GM21576 (cell line): ENCODE results near the gene SPATA33.

Source experiments
- ATAC-seq: cut with Tn5 transposase; IDR thresholded peaks from one replicate; pipeline ENCODE4 v1.9.1; 2021; ENCODE audit warnings: mild to moderate bottlenecking, moderate library complexity; ENCODE audit not compliant: unreplicated experiment

The SPATA33 gene

GRCh38 chr16:89657442-89658220 is at the start of gene SPATA33, which contains the start of gene CHMP1A:
Gene SPATA33 (plus strand): TSS chr16:89657836. CDS start chr16:89657912, 76 bp downstream.
Gene CHMP1A (minus strand): TSS chr16:89657708. CDS start chr16:89657588, 120 bp downstream.
- ATAC-seq, result peak; percentile 88

GRCh38 chr16:89607937-89608740 is 49.5 kb upstream of the SPATA33 start:
- no peak for ATAC-seq

- ATAC-seq, result no peak
Measured at GRCh38 chr16:89610108-89610453, 47.6 kb upstream of the SPATA33 start.

- ATAC-seq, result no peak
Measured at GRCh38 chr16:89612415-89613166, 45.0 kb upstream of the SPATA33 start.

GRCh38 chr16:89613231-89613953 is 44.2 kb upstream of the SPATA33 start, which contains the start of gene DPEP1:
Gene DPEP1 (plus strand): TSS chr16:89613642. CDS start chr16:89630411, 16,769 bp downstream.
- ATAC-seq, result no peak

GRCh38 chr16:89613954-89614459 is 43.6 kb upstream of the SPATA33 start:
- ATAC-seq, result no peak

GRCh38 chr16:89615176-89615575 is 42.5 kb upstream of the SPATA33 start:
- no peak for ATAC-seq

GRCh38 chr16:89615596-89616090 is 42.0 kb upstream of the SPATA33 start:
- no peak for ATAC-seq

- ATAC-seq, result no peak
Measured at GRCh38 chr16:89616623-89617022, 41.0 kb upstream of the SPATA33 start.

- no peak for ATAC-seq
Measured at GRCh38 chr16:89617036-89617435, 40.6 kb upstream of the SPATA33 start.

GRCh38 chr16:89618109-89618998 is 39.3 kb upstream of the SPATA33 start:
- no peak for ATAC-seq

GRCh38 chr16:89619840-89620239 is 37.8 kb upstream of the SPATA33 start:
- ATAC-seq, result no peak

- ATAC-seq, result no peak
Measured at GRCh38 chr16:89620406-89620841, 37.2 kb upstream of the SPATA33 start.

- ATAC-seq, result no peak
Measured at GRCh38 chr16:89621136-89621697, 36.4 kb upstream of the SPATA33 start.

GRCh38 chr16:89621698-89622409 is 35.8 kb upstream of the SPATA33 start:
- ATAC-seq, result no peak

GRCh38 chr16:89623511-89624261 is 34.0 kb upstream of the SPATA33 start:
- ATAC-seq, result no peak
